GM19025 (cell line): ENCODE measurements around the gene LDLR.

Experiments
- ATAC-seq: cut with Tn5 transposase; IDR thresholded peaks from one replicate; pipeline ENCODE4 v1.9.1; 2021; ENCODE audit warnings: mild to moderate bottlenecking, low read depth, moderate library complexity; ENCODE audit not compliant: unreplicated experiment

LDLR gene

GRCh38 chr19:11089254-11090013 is at the start of gene LDLR:
LDLR (plus strand) TSS chr19:11089463; CDS start chr19:11089549, 86 bp downstream.
- ATAC-seq, result no peak

- ATAC-seq, result no peak
Measured at GRCh38 chr19:11041194-11041593, 48.1 kb upstream of the LDLR start.

- no peak for ATAC-seq
Measured at GRCh38 chr19:11041966-11042627, 47.2 kb upstream of the LDLR start.

GRCh38 chr19:11044431-11044830 is 44.8 kb upstream of the LDLR start:
- ATAC-seq, result no peak

- no peak for ATAC-seq
Measured at GRCh38 chr19:11045536-11045935, 43.7 kb upstream of the LDLR start.

GRCh38 chr19:11046605-11047354 is 42.5 kb upstream of the LDLR start:
- no peak for ATAC-seq

GRCh38 chr19:11047866-11048265 is 41.4 kb upstream of the LDLR start:
- ATAC-seq, result no peak

- no peak for ATAC-seq
Measured at GRCh38 chr19:11050323-11051114, 38.7 kb upstream of the LDLR start.

GRCh38 chr19:11053817-11054195 is 35.5 kb upstream of the LDLR start:
- no peak for ATAC-seq

- no peak for ATAC-seq
Measured at GRCh38 chr19:11054200-11054599, 35.1 kb upstream of the LDLR start.

GRCh38 chr19:11054628-11055027 is 34.6 kb upstream of the LDLR start:
- no peak for ATAC-seq

GRCh38 chr19:11058246-11059030 is 30.8 kb upstream of the LDLR start:
- no peak for ATAC-seq

- ATAC-seq, result no peak
Measured at GRCh38 chr19:11059511-11060358, 29.5 kb upstream of the LDLR start.

GRCh38 chr19:11061952-11062351 is 27.3 kb upstream of the LDLR start:
- no peak for ATAC-seq

- ATAC-seq, result no peak
Measured at GRCh38 chr19:11063434-11063833, 25.8 kb upstream of the LDLR start.

- ATAC-seq, result no peak
Measured at GRCh38 chr19:11064831-11065303, 24.4 kb upstream of the LDLR start.

- ATAC-seq, result no peak
Measured at GRCh38 chr19:11066326-11066725, 22.9 kb upstream of the LDLR start.

GRCh38 chr19:11067356-11068113 is 21.7 kb upstream of the LDLR start:
- ATAC-seq, result no peak
